C4-2B (cell line): ENCODE measurements around the gene DLL3.

Experiments
- H3K27ac ChIP-seq: fragments of 450-650 bp; 2 replicates; pipeline ENCODE4 v1.5.1; 2017
- ZFX ChIP-seq: fragments of 450-650 bp; IDR thresholded peaks from 2 replicates; pipeline ENCODE4 v1.6.1; 2017
- TF ChIP-seq, protein P1 (sequence below): fragments of 450-650 bp; conservative IDR thresholded peaks from 2 replicates; pipeline ENCODE4 v1.5.1; 2017; ENCODE audit warnings: mild to moderate bottlenecking

The DLL3 gene

GRCh38 chr19:39494661-39495060 lies 4.1 kb upstream of the DLL3 start:
- no peak overlapping the region for H3K27ac ChIP-seq
- TF ChIP-seq, protein P1, sequence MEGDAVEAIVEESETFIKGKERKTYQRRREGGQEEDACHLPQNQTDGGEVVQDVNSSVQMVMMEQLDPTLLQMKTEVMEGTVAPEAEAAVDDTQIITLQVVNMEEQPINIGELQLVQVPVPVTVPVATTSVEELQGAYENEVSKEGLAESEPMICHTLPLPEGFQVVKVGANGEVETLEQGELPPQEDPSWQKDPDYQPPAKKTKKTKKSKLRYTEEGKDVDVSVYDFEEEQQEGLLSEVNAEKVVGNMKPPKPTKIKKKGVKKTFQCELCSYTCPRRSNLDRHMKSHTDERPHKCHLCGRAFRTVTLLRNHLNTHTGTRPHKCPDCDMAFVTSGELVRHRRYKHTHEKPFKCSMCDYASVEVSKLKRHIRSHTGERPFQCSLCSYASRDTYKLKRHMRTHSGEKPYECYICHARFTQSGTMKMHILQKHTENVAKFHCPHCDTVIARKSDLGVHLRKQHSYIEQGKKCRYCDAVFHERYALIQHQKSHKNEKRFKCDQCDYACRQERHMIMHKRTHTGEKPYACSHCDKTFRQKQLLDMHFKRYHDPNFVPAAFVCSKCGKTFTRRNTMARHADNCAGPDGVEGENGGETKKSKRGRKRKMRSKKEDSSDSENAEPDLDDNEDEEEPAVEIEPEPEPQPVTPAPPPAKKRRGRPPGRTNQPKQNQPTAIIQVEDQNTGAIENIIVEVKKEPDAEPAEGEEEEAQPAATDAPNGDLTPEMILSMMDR = no peak
- TF ChIP-seq ZFX = no peak

GRCh38 chr19:39496063-39496462 lies 2.7 kb upstream of the DLL3 start:
- TF ChIP-seq ZFX = no peak
- no peak overlapping the region for H3K27ac ChIP-seq

DNA sequence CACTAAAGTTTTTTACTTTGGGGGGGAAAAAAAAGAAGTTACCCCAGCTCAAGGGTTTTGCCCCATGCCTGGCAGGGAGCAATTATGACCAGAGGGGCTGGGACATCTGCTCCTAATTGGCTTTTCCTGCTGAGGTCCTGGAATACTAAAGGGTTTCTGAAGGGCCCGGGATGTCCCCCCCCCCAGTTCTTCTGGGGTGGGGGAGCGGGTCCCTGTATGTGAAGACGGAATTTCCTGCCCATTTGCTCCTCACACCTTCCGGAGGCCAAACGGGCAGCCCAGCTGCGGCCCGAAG lies 1.1 kb upstream of the DLL3 start:
- TF ChIP-seq ZFX = no peak
- TF ChIP-seq, protein P1 = no peak
- H3K27ac ChIP-seq = no peak overlapping the region

DNA sequence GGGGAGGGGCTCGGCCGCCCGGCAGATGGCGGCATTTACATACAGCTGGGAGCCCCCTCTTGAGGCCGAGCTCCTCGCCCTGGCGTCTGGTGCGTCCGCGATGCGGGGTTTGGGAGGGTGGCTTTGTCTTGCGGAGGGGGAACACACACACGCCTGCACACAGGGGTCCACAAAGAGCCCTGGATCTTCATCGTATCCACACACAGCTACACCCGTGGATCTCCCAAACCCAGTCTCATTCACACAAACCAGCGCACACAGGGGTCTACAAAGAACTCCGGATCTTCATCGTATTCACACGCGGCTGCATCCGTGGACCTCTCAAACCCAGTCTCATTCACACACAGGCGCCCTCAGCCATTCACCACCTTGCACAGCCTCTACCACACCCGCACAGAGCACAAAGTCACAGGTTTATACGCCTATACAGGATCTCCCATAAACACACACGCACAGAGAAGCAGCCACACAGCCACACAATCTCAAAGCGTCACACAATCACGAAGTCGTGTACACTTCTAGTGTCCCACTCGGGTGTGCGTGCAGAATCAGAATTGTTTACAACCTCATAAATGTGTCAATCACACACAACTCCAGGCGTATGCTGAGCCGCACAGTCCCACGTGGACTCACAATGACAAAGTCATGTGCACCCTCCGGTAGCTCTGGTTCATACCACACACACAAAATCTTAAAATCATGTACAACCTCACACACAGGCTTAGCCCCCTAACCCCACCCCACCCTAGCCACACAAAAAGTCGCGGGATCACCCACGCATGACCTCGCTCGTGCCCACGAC lies 550 bp upstream of the DLL3 start:
- peak overlapping the region; percentile 2; the same call in 1 of the 2 replicates for H3K27ac ChIP-seq
- TF ChIP-seq ZFX = no peak
- TF ChIP-seq, protein P1 = peak; percentile 67

DNA sequence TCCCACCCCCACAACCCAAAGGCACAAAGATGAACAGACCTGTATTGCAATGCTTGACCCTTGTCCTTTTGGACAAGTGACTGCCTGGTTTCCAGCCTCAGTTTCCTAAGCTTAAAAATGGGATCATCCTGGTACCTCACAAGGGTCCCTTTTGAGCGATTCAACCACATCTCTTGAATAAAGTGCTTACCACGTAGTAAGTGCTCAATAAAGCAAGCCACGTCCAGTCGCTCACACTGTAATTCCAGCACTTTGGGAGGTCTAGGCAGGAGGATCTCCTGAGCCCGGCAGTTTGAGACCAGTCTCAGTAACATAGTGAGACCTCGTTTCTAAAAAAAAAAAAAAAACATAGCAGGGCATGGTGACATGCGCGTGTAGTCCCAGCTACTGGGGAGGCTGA lies 1.2 kb downstream of the DLL3 start:
- H3K27ac ChIP-seq = no peak overlapping the region
- no peak for TF ChIP-seq ZFX
- TF ChIP-seq, protein P1 = no peak

- TF ChIP-seq, protein P1 = no peak
- no peak for TF ChIP-seq ZFX
- no peak overlapping the region for H3K27ac ChIP-seq
Measured at GRCh38 chr19:39500543-39500942, 1.8 kb downstream of the DLL3 start.

- TF ChIP-seq ZFX = no peak
- TF ChIP-seq, protein P1 = no peak
- no peak overlapping the region for H3K27ac ChIP-seq
Measured at GRCh38 chr19:39501340-39501739, 2.6 kb downstream of the DLL3 start.

DNA sequence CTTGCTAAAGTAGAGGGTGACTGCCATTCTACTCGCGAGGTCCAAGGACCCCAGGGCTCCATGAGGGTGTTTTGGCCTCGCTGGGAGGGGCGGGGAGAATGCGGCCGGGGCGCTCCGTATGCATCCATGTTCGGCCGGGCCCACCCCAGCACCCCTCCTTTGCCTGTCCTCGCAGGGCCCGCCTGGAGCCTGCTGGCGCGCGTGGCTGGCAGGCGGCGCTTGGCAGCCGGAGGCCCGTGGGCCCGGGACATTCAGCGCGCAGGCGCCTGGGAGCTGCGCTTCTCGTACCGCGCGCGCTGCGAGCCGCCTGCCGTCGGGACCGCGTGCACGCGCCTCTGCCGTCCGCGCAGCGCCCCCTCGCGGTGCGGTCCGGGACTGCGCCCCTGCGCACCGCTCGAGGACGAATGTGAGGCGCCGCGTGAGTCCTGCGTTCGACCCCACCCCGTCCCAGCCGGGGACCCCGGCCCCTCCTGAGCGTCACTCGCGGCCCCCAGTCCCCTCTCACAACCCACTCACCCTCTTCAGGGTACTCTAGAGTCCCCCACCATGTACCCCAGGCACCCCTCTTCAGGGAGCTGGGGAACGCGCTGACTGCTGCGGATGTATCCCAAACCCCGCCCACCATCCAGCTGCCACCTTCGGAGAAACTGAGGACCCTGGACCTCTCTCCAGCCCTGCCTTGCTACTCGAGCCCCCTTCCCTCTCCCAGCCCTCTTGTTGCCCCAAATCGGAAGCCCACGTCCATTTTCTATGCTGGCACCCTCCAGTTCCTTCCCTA lies 4.1 kb downstream of the DLL3 start:
- TF ChIP-seq, protein P1 = peak; percentile 99
- peak; percentile 40; the same call in 1 of the 2 replicates for TF ChIP-seq ZFX
- H3K27ac ChIP-seq = peak overlapping the region; percentile 31
